ENCODE results near the gene PRKG2. TPM values are rescaled to one million over a fixed set of nuclear protein-coding genes. Genes with fewer than 3 reads are reported as not detected.

Gene PRKG2
- polyA plus RNA-seq, 1 donor from 2014 or later = 0.16 TPM

DNA sequence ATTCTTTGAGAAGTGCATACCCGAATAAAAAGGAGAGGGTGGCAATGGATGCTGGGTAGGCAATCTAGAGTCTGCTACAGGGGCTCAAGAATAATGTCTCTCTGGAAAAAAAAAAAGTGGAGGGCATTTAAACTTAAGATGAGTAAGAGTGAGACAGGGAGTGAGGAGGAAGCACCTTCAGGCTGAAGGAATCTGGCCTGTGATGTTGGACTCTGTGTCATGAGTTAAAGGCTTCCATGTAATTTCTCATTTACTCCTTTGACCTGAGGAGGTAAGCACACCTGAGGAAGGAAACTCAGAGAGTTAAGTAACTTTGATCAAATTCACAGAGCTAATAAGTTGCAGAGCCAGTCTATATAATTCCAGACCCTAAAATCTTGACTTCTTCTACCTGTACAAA, 3.2 kb upstream of the PRKG2 start:
- Histone ChIP-seq H3K9me2 (ENCODE audit: insufficient read depth, low read length) (no peaks in the 10 kb centered on the region), H3K9me3 (ENCODE audit: low read length) (no peaks in the 10 kb centered on the region), H3K27ac (ENCODE audit: low read length) (no peak overlapping the region), H3K4me3 (ENCODE audit: low read length) (no peak overlapping the region), H3K79me2 (replicated peaks; ENCODE audit: insufficient read depth, low read length) (no peaks in the 10 kb centered on the region), H3K27me3 (ENCODE audit: insufficient read depth, low read depth, low read length) (peaks cover 33% of the 10 kb centered on the region), H4K20me1 (ENCODE audit: insufficient read depth) (no peaks in the 10 kb centered on the region), H3K9ac (ENCODE audit: low read length) (no peak overlapping the region), H2AFZ (ENCODE audit: low read depth, low read length) (no peak overlapping the region), H3K36me3 (ENCODE audit: insufficient read depth, low read length) (no peaks in the 10 kb centered on the region), H3K4me2 (ENCODE audit: low read length) (no peak overlapping the region), H3F3A (ENCODE audit: insufficient read depth, low read length, poor library complexity, severe bottlenecking) (no peaks in the 10 kb centered on the region)
- TF ChIP-seq MXI1 (conservative IDR thresholded peaks at IDR 0.05; ENCODE audit: poor library complexity, severe bottlenecking) (no peak), SMC3 (conservative IDR thresholded peaks at IDR 0.05; ENCODE audit: poor library complexity) (no peak), EP300 (conservative IDR thresholded peaks at IDR 0.05; ENCODE audit: poor library complexity, severe bottlenecking) (no peak), EZH2 (IDR thresholded peaks at IDR 0.05; ENCODE audit: borderline replicate concordance, insufficient read depth, low read length, poor library complexity, severe bottlenecking) (no peak), RAD21 (conservative IDR thresholded peaks at IDR 0.05) (no peak), TAF1 (IDR thresholded peaks at IDR 0.05; ENCODE audit: low read depth) (no peak), POLR2AphosphoS5 (IDR thresholded peaks at IDR 0.05) (no peak)
- TF ChIP-seq, protein P1, sequence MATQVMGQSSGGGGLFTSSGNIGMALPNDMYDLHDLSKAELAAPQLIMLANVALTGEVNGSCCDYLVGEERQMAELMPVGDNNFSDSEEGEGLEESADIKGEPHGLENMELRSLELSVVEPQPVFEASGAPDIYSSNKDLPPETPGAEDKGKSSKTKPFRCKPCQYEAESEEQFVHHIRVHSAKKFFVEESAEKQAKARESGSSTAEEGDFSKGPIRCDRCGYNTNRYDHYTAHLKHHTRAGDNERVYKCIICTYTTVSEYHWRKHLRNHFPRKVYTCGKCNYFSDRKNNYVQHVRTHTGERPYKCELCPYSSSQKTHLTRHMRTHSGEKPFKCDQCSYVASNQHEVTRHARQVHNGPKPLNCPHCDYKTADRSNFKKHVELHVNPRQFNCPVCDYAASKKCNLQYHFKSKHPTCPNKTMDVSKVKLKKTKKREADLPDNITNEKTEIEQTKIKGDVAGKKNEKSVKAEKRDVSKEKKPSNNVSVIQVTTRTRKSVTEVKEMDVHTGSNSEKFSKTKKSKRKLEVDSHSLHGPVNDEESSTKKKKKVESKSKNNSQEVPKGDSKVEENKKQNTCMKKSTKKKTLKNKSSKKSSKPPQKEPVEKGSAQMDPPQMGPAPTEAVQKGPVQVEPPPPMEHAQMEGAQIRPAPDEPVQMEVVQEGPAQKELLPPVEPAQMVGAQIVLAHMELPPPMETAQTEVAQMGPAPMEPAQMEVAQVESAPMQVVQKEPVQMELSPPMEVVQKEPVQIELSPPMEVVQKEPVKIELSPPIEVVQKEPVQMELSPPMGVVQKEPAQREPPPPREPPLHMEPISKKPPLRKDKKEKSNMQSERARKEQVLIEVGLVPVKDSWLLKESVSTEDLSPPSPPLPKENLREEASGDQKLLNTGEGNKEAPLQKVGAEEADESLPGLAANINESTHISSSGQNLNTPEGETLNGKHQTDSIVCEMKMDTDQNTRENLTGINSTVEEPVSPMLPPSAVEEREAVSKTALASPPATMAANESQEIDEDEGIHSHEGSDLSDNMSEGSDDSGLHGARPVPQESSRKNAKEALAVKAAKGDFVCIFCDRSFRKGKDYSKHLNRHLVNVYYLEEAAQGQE (IDR thresholded peaks at IDR 0.05; ENCODE audit: borderline replicate concordance) = no peak
- TF ChIP-seq, protein P2, sequence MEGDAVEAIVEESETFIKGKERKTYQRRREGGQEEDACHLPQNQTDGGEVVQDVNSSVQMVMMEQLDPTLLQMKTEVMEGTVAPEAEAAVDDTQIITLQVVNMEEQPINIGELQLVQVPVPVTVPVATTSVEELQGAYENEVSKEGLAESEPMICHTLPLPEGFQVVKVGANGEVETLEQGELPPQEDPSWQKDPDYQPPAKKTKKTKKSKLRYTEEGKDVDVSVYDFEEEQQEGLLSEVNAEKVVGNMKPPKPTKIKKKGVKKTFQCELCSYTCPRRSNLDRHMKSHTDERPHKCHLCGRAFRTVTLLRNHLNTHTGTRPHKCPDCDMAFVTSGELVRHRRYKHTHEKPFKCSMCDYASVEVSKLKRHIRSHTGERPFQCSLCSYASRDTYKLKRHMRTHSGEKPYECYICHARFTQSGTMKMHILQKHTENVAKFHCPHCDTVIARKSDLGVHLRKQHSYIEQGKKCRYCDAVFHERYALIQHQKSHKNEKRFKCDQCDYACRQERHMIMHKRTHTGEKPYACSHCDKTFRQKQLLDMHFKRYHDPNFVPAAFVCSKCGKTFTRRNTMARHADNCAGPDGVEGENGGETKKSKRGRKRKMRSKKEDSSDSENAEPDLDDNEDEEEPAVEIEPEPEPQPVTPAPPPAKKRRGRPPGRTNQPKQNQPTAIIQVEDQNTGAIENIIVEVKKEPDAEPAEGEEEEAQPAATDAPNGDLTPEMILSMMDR (IDR thresholded peaks at IDR 0.05; ENCODE audit: poor library complexity, severe bottlenecking) = no peak

DNA sequence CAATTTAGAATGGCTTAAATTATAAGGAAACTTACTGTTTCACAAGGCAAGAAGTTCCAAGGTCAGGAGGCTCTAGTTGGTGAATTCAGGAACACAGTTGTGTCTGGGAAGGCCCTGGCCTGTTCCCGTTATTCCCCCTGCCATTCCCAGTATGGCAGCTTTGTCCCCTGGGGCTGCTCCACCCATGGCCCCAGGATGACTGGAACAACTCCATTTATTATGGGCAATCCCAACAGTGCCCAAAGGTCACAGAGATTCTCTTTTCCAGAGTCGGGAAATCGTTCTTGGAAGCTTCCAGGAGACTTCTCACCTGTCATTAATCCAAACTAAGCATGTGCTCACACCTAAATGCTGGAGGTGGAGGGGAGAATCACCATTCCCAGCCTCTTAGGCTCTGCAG, 2.8 kb upstream of the PRKG2 start:
- H3K27me3 ChIP-seq (ENCODE audit: insufficient read depth, low read depth, low read length) = peaks cover 37% of the 10 kb centered on the region
- H4K20me1 ChIP-seq (ENCODE audit: insufficient read depth) = no peaks in the 10 kb centered on the region
- no peak overlapping the region for H2AFZ ChIP-seq (ENCODE audit: low read depth, low read length)
- TF ChIP-seq EZH2 (IDR thresholded peaks at IDR 0.05; ENCODE audit: borderline replicate concordance, insufficient read depth, low read length, poor library complexity, severe bottlenecking) (no peak), MXI1 (conservative IDR thresholded peaks at IDR 0.05; ENCODE audit: poor library complexity, severe bottlenecking) (no peak), EP300 (conservative IDR thresholded peaks at IDR 0.05; ENCODE audit: poor library complexity, severe bottlenecking) (no peak), TAF1 (IDR thresholded peaks at IDR 0.05; ENCODE audit: low read depth) (no peak), POLR2AphosphoS5 (IDR thresholded peaks at IDR 0.05) (no peak), RAD21 (conservative IDR thresholded peaks at IDR 0.05) (no peak), SMC3 (conservative IDR thresholded peaks at IDR 0.05; ENCODE audit: poor library complexity) (no peak)
- TF ChIP-seq, protein P2 (IDR thresholded peaks at IDR 0.05; ENCODE audit: poor library complexity, severe bottlenecking) = no peak
- TF ChIP-seq, protein P1 (IDR thresholded peaks at IDR 0.05; ENCODE audit: borderline replicate concordance) = no peak
- no peaks in the 10 kb centered on the region for H3K9me3 ChIP-seq (ENCODE audit: low read length)
- no peaks in the 10 kb centered on the region for H3K79me2 ChIP-seq (replicated peaks; ENCODE audit: insufficient read depth, low read length)
- H3K9ac ChIP-seq (ENCODE audit: low read length) = no peak overlapping the region
- H3K27ac ChIP-seq (ENCODE audit: low read length) = no peak overlapping the region
- H3K36me3 ChIP-seq (ENCODE audit: insufficient read depth, low read length) = no peaks in the 10 kb centered on the region
- no peak overlapping the region for H3K4me2 ChIP-seq (ENCODE audit: low read length)
- no peaks in the 10 kb centered on the region for H3K9me2 ChIP-seq (ENCODE audit: insufficient read depth, low read length)
- no peak overlapping the region for H3K4me3 ChIP-seq (ENCODE audit: low read length)
- H3F3A ChIP-seq (ENCODE audit: insufficient read depth, low read length, poor library complexity, severe bottlenecking) = no peaks in the 10 kb centered on the region

Data from neural cell (in vitro differentiated cells).